IPS DF 19.7 (cell line): ENCODE measurements around the gene KDM5B.
"Not testable (repeated sequence)": the region's sequence is repeated elsewhere in the genome, so short reads cannot be mapped to it uniquely, and the experiment has no call there.

Source experiments
- DNase-seq: peaks from one replicate; pipeline ENCODE4 v3.0.0-alpha.2; 2013; ENCODE audit warnings: low read depth, low spot score

Gene KDM5B

DNA sequence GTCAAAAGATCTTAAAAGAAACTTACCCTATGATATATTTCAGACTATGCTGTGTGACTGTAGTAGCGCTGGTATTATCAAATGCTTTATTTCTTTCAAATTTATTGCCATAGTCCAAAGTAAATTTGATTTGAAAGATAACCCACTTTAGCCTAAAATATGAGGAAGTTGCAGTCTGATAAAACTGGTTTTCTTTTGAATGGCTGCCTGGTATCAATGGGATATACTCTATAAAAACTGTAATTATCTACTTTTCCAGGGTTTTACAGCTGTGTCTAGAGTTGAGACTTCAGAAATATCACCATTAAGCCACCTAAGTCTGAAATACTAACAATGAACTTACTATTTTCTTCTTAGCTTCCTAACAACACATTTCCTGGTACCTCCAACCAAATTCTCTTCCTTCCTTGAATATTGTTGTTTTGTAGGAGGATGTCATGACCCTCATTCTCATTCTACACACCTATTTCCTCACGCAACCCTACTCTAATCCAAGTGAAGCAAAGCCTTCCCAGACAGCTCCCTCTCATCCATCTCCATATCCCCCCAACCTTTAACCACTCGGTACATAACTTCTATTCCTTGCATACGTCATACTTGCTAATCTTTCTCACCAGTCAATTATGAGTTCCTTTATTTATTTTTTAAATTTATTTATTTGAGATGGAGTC lies 17.0 kb downstream of the KDM5B start:
- no peak for DNase-seq

DNA sequence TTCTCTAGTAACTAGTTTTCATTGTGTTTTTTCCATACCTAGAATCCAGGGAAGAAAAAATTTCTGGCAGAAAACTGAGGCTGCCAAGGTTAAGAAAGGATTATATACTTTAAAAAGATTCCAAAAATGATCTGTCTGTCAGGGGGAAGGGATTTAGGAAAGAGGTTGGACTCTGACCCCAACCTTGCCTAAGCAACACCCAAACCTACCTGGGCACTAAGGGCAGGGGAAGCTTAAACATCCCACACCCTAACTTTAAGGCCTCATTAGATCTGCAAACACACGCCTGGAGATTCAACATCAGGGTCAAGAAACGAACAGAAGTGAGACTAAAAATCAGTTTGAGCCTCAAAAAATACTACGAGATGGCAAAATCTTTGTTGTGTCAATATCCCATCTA lies 19.4 kb downstream of the KDM5B start:
- no peak for DNase-seq

DNA sequence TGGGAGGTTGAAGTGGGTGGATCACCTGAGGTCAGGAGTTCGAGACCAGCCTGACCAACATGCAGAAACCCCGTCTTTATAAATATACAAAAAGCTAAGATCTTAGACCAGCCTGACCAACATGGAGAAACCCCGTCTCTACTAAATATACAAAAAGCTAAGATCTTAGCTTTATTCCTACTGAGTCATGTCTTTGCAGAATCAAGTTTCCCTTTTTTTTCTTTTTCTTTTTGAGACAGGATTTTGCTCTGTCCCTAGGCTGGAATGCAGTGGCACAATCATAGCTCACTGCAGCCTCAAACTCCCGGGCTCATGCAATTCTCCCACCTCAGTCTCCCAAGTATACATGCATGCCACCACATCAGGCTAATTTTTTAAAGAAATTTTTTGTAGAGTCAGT lies 21.4 kb downstream of the KDM5B start:
- no peak for DNase-seq

DNA sequence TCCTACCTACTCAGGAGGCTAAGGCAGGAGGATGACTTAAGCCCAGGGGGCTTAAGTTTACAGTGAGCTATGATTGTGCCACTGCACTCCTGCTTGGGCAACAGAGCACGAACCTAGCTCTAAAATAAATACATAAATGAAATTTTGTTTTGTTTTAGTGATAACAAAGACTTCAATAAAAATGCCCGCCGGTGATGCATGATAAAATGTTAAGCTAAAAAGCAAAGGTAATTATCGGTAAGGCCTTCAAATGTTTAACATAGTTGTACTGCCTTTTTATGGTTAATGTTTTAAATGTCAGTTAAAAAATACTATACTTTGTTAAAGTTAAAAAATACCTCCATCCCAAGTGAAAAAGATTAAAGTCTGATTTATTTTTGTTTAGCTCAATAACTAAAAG lies 27.0 kb downstream of the KDM5B start:
- DNase-seq: no peak

DNA sequence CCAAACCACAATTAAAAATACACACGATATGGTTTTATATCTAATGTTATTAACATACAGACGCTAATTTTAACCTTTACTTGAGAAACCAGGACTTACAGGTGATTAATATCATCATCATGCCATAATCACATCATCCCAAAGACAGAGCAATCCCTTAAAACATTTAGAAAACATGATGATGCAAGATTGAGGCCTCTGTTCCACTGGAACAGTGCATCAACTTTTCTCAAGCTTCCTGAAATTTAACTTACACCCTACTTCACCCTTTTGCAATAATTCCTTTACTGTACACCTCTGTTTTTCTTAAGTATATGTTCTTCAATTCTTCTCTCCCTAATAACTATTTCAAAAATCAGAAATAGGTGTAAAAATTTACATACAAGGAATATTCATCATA lies 38.1 kb downstream of the KDM5B start:
- DNase-seq: no peak

DNA sequence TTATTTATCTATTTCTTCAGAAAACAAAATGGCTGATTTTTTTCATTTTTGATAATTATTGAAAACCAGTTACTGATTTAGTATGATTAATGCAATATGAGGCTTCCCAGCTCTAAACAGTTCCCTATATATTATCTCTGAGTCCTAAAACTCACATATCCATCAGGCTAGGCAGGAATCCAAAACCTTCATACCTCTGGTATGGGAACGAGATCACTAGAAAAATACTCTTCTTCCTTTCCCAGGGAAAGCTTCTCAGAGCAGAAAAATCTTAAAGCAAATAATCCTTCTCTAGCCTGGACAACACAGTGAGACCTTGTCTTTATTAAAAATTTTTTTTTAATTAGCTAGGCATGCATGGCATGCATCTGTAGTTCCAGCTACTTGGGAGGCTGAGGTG lies 42.5 kb downstream of the KDM5B start:
- DNase-seq: no peak

DNA sequence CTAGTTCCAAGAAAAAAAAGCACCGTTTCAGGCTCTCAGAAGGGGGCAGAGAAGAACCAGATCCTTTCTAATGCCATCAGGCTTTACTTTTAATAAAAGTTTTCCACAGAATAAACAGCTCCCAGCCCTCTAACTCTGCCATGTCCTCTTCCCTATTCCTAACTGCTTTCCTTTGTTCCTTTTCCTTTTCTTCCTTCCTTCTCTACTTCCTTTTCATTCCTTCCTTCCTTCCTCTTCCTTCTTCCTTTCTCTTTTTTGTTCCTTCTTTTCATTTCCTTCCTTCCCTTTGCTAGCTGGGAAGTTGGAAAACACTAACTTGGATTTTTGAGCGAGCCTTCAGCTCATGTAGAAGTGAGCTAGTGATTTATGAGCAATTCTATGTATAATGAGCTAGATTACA lies 46.2 kb downstream of the KDM5B start:
- DNase-seq: no peak

DNA sequence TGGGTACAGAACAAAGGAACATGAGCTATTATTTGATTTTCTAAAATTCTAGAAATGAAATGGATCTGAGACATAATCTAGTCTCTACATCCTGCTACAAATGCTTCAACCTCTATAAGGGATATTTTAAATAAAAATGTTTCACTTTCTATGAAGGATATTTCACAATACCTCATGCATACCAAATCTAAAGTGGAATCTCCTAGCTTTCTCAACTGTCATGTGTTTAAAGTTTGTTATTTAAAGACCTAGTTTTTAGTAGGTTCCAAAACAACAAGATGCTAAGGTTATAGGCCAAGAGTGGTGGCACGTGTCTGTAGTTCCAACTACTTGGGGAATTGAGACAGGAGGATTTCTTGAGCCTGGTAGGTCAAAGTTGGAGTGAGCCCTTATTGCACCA lies 47.6 kb downstream of the KDM5B start:
- no peak for DNase-seq

DNA sequence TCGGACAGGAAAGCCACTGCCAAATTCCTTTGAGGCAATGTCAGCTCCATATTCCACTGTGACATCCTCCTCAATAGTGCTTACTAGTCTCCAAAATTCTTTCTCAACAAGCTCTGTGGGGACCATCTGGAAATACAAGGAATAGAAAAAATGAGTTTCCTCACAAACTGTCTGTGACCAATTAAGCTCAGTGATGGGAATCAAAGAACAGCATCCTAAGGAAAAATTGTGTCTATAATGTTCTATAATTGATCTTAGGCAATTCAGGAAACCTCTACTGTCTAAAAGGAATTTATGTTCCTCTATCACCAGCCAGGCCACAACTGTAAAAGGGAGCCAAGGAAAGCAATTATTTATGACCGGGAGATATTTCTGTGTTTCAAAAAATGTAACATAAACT lies 51.8 kb downstream of the KDM5B start:
- no peak for DNase-seq

DNA sequence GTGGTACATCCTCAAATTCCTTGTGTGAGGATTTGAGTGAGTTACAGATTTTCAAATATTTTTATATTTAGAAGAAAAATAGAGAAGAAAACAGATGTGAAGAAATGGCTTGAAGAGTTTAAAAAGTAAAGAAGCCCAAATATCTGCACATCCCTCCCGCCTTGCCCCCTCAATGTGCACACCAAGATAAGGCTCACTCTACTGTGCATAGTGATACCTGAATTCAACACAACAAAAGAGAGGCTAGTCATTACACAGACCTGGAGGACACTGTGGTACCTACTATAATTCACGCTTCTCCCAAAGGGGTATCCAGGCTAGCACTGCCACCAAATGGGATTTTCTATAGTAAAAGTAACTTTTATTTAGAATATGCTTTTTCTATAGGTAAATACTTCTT lies 53.9 kb downstream of the KDM5B start:
- DNase-seq: no peak

DNA sequence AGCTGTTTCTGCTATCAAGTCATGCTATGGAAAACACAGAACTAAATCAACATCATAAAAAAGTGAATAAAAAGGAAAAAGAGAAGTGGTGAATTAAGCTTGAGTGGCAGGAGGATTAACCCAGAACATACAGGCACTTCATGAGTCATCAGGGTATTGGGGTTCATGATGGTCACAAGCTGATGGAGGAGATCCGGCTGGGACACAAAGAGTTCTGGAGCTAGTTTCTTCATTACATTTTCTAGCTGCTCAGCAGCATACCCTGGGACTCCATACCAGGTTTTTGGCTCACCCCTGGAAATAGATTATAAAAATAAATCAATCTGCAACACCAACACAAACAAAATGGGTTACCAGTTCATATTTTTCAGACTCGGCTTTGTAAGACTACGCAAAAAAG lies 55.4 kb downstream of the KDM5B start:
- DNase-seq: no peak

DNA sequence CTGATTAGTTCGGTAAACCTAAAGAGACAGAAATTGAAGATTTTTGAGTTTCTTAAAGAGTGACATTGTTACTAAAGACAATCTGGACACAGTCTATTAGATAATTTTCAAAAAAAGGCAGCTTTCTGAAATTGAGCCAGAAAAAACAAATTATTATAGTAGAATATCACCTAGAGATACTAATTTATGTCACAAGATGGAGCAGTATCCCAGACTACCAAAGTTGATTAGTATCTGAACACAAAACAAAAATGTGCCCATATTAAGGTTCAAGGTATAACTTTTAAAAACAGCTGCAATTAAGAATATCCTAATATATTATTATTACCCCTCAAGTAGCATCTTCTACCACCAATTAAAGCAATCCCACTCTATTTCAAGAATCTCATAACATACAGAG lies 57.5 kb downstream of the KDM5B start:
- DNase-seq: no peak

DNA sequence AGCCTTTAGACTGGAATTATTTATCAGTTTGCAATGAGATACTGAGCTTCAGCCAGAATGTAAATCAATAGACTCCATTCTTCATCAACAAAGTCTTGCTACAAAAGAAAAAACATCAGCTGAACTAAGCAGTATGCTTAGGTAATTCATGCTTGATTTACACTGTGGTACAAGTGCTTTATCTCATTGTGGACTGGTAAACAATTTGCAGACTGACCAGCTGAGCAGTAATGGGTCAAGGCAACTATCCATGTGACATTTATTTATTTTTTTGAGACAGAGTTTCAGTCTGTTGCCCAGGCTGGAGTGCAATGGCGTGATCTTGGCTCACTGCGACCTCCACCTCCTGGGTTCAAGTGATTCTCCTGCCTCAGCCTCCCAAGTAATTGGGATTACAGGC lies 58.2 kb downstream of the KDM5B start:
- no peak for DNase-seq

DNA sequence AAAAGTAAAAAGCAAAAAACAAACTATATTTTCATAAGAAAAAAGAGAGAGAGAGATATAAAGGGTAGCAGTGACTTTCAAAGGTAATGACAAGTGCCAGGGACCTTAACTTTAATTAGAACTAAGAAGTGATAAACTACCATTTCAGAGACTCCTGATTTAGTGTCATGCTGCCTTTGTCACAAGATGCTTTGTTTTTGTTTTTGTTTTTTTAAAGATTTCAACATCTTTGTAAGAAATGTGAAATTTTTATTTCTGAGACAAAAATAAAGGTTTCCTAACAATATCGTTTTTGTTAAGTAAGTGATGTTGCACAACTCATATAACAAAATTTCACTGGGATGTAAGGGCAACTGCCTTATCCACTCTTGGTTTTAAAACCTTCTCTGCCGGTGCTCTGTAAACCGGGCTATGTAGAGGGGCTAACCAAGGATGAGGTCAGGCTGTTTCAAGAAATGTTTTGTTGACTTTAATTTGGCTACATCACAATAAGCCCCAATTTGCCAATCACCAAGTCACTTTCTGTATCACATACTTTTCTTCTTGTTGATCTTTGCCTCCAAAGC lies 62.8 kb downstream of the KDM5B start:
- DNase-seq: no peak

DNA sequence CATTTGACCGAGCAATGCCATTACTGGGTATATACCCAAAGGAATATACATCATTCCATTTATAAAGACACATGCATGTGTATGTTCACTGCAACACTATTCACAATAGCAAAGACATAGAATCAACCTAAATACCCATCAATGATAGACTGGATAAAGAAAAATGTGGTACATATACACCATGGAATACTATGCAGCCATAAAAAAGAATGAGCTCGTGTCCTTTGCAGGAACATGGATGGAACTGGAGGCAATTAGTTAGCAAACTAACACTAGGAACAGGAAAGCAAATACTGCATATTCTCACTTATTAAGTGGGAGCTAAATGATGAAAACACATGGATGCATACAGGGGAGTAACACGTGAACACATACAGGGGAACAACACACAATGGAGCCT lies 63.5 kb downstream of the KDM5B start:
- DNase-seq: not testable (repeated sequence)

DNA sequence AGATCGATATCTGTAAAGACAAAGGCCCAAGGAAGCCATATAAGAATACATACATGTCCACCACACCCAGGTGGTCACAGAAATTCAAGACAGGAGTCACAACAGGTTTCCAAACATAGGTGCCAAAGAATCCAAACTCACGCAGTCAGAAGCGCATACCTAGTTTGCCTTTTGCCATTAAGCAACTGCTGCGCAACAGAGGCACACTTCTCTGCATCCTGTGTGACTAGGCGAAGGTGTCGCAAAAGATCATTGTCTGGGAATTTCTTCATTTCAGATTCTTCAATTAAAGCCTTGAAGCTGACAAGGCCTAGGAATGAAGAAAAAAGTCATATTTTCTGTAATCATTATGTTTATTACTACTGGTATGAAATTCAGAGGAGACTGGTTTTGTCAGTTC lies 65.7 kb downstream of the KDM5B start:
- DNase-seq: no peak

DNA sequence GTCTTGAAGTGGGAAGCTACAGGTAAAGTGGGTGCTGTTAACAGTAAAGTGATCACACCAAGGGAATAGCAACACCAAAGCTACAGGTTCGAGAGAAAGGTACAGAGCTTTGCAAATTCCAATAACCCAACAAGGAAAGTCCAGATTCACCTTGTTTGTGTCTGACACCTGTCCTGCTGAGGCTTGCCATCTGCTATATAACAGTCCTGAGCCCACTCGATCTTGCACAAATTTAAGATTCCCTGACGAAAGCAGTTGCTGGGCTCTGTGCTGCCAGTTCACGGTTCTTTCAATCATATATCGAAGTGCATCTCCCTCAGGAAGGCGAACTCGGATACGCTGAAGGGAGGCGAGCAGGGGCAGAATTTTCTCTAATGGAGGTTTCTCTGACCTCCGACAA lies 75.0 kb downstream of the KDM5B start:
- no peak for DNase-seq

DNA sequence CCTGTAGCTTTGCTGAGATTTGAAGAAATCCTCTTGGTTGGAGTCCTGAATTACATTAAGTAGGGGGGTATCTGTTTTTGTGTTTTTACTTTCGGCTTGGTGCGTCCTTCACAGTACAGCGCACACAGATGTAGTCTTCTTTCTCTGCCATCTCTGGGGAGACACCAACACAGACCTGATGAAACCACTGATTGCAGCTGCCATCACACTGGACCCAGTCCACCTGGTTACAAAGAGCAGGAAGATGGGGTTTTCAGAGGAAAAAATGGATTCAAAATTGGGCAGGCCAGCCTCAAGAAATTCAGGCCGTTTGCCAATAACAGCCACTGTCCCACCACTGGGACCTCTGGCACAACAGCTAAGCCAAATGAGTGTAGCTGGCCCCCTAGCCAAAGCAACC lies 79.3 kb downstream of the KDM5B start:
- no peak for DNase-seq

DNA sequence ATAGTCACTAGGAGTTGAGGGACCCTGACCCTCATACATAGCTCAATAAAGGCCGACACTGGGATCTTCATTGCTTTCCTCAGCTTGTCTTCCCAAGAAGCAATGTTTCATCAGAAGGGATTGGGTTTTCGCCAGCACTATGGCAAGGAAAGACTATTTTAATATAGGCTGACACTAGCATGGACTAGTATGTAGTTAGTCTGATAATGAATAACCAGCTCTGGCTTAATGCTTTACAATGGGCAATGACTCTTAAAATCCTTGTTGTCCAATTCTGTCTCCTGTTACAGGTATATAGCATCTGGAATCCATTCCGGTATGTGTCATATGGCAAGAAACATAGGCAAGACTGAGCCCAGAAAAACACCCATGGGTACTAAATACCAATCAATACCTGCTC lies 82.7 kb downstream of the KDM5B start:
- no peak for DNase-seq

DNA sequence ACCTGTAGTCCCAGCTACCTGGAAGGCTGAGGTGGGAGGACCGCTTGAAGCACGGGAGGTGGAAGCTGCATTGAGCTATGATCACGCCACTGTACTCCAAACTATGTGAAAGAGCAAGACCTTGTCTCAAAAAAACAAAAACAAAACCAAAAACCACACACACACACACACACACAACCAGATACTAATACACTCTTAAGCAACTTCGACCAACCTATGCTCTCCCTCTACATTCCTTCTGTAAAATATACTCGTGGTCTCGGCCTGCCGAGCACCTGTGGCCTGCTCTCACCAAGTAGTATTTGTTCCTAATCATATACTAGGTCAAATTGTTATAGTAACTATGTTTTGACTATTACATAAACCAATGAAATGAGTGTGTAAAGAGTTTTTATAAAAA lies 84.5 kb downstream of the KDM5B start:
- no peak for DNase-seq

DNA sequence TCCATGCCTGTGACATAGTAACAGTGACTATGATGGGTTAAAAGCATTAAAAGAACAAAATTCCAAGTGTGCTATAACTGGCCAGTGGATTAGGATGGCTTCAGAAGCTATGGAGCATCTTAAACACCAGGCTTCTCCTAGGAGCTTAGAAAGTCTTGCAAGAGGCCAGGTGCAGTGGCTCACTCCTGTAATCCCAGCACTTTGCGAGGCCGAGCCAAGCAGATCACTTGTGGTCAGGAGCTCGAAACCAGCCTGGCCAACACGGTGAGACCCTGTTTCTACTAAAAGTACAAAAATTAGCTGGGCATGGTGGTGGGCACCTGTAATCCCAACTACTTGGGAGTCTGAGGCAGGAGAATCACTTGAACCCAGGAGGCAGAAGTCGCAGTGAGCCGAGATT lies 85.2 kb downstream of the KDM5B start:
- not testable (repeated sequence) for DNase-seq

DNA sequence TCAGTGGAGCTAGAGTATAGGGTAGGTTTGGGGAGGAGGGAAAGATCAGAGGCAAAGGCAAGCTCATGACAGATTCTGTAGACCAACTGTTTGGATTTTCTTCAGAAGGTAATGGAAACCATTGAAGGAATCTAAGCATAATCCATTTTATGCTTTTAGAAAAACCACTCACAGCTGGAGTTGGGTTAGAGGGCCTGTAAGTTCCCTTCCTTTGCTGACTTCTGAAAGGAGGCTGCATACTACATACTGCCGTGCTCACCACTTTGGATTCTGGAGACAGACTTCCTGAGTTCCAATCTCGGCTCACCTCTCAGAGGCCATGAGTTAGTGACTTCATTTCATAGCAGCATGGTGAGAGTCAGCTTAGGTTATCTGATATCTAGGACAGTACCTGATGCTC lies 91.6 kb downstream of the KDM5B start:
- no peak for DNase-seq

DNA sequence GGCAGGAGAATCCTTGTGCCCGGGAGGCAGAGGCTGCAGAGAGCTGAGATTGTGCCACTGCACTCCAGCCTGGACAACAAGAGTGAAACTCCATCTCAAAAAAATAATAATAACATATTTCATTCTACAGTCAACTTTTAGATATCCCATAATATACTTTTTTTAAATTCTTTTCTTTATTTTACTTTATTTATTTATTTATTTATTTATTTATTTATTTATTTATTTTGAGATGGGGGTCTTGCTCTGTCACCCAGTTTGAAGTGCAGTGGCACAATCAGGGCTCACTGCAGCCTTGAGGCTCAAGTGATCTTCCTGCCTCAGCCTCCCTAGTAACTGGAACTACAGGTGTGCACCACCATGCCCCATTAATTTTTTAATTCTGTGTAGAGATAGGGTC lies 94.0 kb downstream of the KDM5B start:
- DNase-seq: not testable (repeated sequence)

DNA sequence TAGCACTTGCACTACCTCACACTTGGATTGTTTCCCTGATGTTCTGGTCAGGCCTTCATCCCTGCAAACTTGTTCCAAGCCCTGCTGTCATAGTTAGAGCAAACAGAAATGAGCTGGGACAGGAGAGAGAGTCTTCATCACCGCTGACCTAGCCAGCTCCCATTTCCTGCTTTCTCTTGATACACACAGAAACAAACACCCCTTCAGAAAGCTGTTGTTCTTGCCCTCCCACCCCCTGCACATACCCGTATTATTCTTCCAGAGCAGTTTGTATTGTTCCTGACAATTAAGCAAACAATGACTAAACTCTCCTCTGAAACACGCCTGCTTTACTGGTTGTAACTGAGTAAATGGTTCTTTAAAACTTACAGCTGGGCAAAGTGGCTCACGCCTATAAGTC lies 95.1 kb downstream of the KDM5B start:
- no peak for DNase-seq
